HS-27A (cell line): ENCODE data around the gene ZNF787.

Experiments
- DNase-seq: peaks from one replicate; pipeline ENCODE4 v3.0.0-alpha.2; 2012; ENCODE audit warnings: low read depth, missing footprints

The ZNF787 gene

DNA sequence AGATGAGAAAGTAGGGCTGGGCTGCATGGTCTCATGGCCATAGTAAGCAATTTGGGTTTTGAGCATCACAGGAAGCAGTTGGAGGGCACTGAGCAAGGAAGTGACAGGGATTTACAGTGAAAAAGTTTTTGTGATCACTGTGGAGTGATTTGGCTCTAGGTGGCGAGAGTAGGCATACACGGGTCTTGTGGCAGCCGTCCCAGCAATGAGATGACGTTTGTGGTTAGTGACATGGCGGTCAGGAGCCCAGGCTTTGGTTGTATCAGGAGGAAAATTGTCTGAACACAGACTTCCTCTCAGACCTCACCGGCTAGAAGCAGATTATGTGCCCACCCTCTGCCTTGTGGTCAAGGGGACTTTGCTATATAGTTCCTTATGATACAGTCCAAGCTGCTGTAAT lies 23.3 kb upstream of the ZNF787 start:
- DNase-seq: no peak

DNA sequence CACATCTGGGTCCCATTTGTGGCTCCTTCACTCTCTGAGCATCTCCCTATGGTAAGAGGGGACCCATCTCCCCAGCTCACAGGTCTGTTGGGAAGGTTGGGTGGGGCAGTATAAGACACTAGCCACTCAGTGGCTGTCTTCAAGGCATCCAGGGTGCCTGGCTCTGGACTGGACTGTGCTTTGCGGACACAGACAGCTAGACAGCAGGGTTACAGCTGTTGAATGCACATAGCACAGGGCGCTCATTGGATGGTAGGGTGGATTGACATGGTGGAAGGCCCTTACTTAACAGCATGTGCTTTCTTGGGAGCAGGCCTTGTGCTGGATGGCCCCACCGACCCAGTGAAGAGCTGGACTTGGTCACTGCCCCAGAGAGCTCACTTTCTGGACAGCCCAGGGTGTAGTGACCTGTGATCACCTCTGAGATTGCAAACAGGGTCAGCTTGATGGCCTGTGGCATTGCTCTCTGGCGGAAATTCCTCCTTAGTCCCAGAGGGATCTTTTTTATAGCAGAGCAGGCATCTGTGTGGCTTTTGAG lies 21.9 kb upstream of the ZNF787 start:
- no peak for DNase-seq

- DNase-seq: no peak
Measured at GRCh38 chr19:56142087-56142787, 21.1 kb upstream of the ZNF787 start.

GRCh38 chr19:56141417-56141993 lies 20.4 kb upstream of the ZNF787 start:
- no peak for DNase-seq

DNA sequence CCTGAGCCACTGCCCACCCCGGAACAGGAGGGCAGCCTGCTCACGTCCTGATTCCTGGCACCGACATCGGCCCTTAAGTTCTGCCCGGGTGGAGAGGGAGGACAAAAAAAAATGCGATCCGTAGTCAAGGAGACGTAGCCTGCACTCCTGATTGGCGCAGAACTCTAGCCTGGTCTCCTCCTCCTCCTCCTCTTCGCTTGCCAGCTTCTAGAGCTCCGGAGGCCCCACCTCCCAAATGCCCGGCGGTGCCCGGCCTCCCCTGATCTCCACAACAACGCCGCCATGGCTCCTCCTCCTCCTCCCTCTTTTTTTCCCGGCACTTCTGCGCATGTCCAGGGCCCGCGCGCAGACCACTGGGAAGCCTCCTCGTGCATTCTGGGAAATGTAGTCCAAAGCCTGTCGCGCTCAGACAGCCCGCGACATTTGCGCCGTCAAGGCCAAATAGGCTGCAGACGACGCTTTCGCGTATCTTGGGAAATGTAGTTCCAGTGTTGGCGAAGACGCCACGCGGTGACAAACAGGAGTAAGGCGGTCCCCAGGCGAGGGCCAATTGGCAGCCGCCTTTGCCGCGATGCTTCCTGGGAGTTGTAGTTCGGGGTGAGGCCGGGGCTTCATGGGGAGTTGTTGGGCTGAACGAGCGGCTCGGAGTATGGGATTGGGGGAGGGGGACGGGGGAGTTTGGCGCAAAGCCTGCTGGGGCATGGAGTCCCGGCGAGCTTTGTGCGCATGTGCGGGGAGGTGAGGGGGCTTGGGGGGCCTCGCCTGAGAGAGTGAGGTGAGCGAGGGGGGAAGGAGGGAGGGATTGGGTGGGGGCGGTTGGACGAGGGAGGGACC lies 19.7 kb upstream of the ZNF787 start, which contains the start of gene ZNF444:
Gene ZNF444 (plus strand): TSS at position 705 of the 834 bp plus-strand sequence. CDS start 5,625 bp downstream, outside the sequence.
- DNase-seq: peak; percentile 99

DNA sequence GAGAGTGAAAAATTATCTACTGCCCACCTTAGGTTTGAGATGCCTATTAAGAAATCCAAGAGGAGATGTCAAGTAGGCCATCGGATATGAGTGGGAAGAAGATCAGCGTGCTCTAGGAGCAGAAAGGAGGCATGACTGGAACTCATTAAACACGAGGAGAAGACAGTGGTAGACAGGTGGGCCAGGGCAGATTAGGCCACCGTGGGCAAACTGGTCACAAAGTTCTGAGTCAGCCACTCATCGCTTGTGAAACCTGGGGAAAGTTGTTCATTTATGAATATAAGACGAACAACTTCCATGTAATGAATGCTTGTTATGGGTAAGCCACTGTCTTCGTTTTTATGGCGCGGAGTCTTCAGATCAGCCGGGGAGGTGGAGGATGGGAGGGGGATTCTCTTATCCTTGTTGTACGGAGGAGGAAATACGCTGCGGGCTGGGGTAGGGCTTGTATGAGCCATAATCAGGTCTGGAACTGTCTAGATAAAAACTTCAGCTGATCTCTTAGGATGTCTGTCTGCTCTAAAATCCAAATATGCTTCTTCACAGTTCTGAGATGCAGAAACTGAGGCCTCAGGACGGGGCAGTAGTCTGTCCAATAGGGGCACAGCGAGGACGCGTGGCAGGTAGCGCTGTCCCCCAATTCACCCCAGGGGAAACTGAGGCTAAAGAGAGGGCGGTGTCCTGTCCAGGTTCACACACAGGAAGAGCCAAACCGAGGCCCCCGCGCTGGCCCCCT lies 18.9 kb upstream of the ZNF787 start:
- no peak for DNase-seq

DNA sequence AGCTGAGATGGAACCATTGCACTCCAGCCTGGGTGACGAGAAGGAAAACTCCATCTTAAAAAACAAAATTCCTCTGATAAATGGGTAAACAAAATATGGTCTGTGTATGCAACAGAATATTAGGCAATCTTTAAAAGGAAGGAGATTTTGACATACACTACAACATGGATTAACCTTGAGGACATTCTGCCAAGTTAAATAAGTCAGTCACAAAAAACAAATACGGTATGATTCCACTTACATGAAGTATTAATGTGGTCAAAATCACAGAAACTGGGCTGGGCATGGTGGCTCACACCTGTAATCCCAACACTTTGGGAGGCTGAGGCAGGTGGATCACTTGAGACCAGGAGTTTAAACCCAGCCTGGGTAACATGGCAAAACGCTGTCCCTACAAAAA lies 17.0 kb upstream of the ZNF787 start:
- no peak for DNase-seq

DNA sequence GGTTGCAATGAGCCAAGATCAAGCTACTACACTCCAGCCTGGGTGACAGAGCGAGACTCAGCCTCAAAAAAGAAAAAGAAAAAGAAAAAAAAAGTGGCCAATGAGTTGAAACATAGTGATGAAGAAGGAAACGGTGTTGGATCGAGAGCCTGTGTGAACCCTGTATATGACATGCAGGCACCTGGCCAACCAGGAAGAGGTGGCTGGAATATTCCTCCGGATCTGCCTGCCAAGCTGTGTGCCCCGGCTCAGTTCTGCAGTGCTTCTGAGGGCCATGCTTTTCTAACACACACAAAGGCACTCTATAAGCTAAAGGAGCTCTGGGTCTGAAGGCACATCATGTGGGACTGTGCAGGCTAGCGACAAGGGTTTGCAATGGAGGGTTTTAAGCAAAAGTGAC lies 16.3 kb upstream of the ZNF787 start:
- no peak for DNase-seq

DNA sequence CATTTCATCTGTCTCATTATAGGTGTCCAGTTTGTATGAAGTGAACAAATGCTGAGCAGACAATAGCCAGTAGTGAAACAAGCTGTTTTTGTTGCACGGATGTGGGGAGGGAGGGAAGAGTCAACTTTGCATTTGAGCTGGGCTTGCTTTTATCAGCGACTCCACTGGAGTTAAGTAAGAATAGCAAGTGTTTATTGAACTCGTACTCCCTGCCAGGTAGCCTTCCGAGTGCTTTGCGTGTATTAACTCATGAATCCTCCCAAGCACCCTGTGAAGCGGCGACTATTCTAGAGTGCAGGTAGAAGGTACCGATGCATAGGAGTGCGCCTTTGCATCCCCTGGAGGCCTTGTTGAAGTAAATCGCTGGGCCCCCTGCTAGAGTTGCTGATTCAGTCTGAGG lies 15.3 kb upstream of the ZNF787 start:
- no peak for DNase-seq

DNA sequence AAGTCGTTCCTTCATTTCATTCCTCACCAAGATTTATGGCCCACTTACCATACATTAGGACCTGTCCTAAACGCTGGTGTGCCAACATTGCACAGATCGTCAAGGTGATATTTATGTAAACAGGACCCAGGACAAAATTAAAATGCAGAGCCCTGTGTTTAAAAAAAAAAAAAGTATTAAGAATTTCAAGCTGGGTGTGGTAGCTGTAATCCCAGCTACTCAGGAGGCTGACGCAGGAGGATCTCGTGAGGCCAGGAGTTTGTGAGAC lies 13.5 kb upstream of the ZNF787 start:
- DNase-seq: no peak

DNA sequence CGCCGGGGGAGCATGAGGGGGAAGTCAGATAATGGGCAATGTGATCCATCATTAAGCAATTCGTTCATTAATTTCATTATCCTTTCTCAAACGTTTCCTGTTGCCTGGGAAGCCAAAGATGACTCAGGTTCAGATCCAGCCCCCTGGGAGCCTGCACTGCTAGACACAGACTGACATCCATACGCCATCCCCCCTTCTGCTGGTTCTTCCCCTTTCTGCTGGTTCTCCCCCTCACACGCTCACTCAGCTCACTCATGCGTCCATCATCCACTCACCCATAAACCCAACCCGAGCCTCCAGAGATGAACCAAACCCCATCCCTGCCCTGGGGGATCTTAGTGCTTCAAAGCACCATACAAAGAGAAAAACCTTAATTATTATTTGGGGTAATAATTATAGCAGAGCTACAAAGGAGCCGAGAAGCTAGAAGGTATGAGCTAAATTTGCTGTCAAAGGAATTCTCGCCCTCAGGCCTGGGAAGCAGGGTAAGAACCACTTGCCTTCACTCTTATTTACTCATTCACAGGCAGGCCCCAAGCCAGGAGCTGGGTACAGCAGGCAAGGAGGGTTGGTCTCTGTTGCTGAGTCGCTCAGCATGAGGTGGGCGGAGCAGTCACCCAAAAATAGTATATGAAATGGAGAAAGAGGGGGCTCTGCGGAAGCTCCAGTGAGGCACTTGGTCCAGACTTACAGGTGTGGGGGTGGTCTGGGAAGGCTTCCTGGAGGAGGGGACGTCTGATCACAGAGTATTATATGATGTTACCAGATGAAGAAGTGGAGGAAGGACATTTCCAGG lies 13.0 kb upstream of the ZNF787 start:
- no peak for DNase-seq

DNA sequence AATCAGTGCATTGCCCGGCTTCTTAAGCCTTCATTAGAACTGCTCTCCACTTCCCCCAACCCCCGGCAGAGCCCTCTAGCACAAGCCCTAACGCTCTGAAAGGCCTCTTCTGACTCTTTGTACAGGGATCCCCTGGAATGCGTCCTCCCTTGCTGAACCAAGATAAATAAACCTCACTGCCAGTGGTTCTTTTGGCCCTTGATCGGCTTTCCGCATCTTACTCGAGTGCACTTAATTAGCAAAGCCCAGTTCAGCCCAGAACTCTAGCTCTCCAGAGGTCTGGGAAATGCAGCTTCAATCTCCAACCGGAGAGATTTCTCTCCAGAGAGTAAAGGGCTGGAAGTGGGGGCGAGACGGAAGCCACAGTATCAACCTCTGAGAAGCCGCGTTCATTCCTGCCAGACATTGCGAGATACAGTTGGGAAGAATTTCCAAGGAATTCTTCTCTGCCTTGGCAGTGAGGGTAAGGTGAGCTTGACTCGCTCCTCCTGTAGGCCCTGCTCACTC lies 11.3 kb upstream of the ZNF787 start:
- DNase-seq: no peak

GRCh38 chr19:56131651-56132050 lies 10.6 kb upstream of the ZNF787 start:
- DNase-seq: no peak

DNA sequence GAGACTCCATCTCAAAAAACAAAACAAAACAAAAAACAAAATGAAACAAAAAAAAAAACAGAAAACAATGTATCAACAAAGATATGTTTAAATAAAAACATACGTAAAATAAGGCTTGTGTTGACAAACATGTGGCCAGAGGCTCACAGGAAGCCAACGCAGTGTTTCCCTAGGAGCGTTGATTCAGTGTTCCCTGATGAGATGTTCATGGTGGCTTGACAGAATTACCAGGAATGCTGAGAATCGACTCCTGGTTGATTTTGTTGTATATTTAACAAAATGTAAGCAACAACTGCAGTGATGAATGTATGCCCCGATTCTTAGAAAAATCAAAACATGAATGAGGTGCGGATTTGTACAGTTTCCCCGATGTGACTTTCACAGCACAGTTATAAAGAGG lies 8.9 kb upstream of the ZNF787 start:
- no peak for DNase-seq

- DNase-seq: no peak
Measured at GRCh38 chr19:56126983-56127780, 6.1 kb upstream of the ZNF787 start.

GRCh38 chr19:56125806-56126590 lies 4.9 kb upstream of the ZNF787 start:
- DNase-seq: no peak

- no peak for DNase-seq
Measured at GRCh38 chr19:56124578-56124977, 3.5 kb upstream of the ZNF787 start.

DNA sequence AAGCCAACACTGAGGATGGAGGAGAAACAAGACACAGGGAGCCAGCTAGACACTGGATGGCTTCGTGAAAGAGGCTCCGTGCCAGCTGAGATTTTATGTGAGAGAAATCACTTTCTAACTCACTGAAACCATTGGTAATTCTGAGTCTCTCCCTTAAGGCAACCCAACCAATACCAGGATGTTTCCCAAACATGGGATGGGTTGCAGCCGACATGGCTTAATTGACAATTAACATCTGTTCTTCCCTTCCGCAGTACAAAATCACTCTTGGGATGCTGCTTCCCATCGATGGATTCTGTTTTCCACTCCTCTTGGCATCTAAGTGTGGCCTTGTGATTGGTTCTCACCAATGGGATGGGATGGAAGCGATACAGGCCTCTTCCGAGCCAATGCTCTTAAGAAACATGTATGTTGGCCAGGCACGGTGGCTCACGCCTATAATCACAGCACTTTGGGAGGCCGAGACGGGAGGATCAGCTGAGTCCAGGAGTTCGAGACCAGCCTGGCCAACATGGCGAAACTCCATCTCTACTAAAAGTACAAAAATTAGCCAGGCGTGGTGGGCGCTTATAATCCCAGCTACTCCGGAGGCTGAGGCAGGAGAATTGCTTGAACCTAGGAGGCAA lies 2.3 kb upstream of the ZNF787 start:
- no peak for DNase-seq
